HG02973 (cell line): Measurements from ENCODE around the gene UGT3A2.

Experiments
- ATAC-seq: cut with Tn5 transposase; IDR thresholded peaks from one replicate; pipeline ENCODE4 v1.9.1; 2021; ENCODE audit warnings: moderate library complexity; ENCODE audit not compliant: unreplicated experiment

UGT3A2 gene

DNA sequence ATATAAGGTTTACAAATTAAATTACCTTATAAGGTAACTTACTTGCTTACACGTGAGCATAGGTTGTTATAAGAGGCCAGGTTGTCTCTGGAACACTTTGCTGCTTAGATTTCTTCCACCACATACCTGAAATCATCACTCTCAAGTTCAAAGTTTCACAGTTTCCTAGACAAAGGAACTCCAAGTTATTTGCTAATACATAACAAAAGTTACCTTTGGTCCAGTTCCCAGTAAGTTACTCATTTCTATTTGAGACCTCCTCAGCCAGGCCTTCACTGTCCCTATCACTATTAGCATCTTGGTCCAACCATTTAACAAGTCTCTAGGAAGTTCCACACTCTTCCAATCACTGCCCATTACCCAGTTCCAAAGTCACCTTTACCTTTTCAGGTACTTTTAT, 57.0 kb downstream of the UGT3A2 start:
- ATAC-seq, result no peak

DNA sequence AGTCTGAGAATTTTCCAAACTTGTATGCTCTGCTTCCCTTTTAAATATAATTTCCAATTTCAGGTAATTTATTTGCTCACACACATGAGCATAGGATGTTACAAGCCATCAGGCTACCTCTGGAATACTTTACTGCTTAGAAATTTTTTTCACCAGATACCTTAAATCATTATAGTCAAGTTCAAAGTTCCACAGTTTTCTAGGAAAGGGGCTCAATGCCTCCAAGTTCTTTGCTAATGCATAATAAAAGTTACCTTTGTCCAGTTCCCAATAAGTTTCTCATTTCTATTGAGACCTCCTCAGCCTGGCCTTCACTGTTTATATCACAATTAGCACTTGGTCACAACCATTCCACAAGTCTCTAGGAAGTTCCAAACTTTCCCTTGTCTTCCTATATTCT, 59.3 kb downstream of the UGT3A2 start:
- no peak for ATAC-seq

DNA sequence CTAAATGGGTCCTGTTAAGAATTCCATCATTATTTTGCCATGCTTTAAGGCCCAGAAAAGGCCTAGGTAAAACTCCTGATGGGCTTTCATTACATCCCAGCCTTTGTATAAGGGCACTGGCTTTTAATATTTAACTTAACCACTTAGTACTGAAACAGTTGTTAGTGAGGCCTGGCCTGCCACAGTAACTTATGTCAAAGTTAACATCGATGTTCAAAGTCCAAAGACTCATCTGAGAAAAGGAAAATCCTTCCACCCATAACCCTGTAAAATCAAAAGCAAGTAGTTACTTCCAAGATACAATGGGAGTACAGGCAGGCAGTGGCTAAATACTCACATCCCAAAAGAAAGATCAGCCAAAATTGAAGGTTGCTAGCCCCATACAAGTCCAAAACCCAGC, 60.5 kb downstream of the UGT3A2 start:
- ATAC-seq, result no peak

DNA sequence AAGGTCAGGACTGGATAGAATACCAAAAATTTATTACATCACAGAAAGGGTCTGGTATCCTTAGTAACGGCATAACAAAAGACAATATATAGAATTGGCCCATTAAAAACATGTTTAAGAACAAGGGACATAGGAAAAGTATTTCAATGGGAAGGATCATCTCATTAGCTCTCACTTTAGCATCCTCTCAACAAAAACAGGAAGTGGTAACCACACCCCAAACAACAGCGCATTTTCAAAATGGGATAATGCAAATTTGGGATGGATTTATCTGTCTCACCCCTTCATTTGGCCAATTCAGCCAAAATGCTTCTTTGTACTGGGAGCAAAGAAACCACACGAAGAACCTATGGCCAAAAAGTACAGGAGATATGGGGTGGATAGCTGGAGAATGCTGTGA, 65.7 kb downstream of the UGT3A2 start:
- ATAC-seq, result no peak

DNA sequence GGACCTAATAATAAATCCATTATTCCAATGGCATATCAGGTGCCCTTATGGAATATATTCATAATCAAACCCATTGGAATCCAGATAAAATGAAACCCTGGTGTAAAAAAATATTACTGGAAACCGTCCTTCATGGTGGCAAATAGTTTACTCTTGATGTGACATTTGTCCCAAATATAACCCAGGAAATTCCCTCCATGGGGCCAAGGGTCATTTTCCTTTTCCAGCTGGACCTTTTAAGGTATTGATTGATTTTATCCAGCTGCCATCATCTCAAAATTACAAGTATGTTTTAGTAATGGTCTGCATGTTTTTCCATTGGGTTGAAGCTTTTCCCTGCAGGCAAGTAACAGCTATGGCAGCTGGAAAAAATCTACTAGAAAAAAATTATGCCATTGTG, 67.1 kb downstream of the UGT3A2 start:
- no peak for ATAC-seq

DNA sequence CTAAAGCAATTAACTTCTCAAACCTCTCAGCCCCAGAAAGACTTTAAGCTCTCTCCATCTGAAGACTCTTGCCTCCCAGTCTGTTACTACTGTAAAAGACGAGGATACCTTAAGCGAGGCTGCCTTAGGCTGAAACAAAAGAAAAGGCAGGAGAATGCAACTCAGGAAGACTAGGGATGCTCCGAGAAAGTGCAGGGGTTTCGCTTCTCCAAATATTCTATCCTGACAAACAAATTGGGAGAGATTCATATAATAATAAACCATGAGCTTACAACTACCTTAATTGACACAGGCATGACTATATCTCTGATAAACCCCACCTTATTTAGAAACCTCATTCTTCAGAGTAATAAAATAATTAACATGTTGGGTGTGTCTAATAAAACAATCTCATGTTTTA, 70.6 kb downstream of the UGT3A2 start:
- no peak for ATAC-seq

DNA sequence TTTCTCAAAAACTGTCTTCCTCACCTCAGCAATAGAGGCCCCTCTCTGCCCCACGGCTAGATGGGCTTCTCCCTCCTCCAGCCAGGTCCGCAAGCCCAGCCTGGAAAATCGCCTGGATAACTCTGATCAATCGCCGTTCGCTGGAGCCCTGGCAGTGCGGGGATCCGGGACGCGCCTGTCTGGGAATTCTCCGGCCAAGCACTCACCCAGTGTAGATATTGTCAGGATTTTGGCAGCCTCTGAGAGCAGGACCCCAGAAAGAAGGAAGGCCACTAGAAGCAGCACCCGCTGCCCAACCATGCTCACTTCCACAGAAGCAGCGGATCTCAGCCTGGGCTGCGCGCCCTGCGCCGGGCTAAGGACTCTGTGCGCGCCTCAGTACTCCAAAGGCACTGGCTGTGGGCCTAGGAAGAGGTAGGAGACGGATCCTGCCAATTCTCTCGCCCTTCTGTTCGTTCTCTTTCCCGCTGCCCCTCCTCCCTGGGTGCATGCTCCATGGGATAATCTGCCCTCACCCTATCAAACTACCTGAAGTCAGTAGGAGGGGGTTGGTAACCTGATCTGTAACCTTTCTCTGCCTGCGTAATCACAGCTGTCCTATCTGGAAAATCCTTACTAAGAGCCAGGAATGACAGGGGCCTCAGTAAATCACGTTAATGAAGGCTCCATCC, 75.6 kb downstream of the UGT3A2 start, which contains the start of gene UGT3A1:
TSS of gene UGT3A1 (minus strand) at position 450 of the 671 bp plus-strand sequence. CDS start at position 300, 150 bp downstream.
- ATAC-seq, result no peak

DNA sequence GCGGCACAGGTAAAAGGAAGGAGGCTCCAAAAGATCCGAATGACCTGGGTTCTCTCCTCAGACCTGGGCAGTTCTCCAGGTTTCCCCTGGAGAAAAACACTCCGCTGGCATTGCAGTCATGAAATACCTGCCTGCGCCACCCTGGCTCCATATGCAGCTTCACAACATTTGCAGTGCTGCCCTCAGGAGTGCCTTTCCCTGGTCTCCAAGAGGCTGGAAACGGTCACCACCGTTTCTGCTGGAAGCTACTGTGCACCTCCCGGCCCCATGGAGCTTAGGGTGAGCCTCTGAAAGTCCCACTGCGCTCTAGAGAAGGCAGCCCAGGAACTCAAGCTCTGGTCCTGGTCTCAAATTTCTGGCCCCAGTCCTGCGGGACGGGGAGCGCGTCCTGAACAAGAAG, 76.2 kb downstream of the UGT3A2 start:
- no peak for ATAC-seq

DNA sequence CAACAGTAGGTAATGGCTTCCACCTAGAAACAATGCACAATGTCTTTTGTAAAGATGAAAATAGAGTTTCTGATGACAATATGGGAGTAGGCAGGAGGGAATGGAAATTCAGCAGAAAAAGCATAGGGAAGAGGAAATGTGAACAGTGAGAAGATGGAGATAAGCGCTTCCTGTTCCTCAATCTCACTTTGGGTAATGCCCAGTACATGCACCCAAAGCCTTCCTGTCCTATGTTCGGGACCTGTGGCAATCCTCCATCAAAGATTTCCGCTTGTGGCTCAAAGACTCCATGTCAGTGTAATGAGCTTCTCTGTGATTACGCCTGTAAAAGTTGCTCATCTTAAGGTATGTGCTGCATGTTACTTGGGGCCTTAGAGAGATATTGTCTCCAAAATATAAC, 78.2 kb downstream of the UGT3A2 start:
- no peak for ATAC-seq

DNA sequence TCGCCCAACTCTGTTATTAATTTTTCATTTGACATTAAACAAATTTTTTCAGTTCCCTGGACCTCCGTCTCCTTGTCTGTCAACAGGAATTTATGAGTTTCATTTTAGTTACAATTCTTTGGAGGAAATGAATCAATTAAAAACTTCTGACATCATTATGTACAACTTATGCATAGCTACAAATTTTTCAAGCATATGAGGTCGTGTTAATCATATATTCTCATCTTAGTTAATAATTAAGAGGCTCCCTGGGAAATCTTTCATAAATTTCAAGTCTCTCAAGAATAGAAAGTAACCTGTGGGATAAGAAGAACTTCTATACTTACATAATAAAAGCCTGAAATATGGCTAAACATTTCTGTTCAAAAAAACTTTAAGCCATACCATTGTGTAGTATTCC, 78.9 kb downstream of the UGT3A2 start:
- ATAC-seq, result no peak
